ENCODE data around the gene TBC1D28.
"Not testable (repeated sequence)": the region's sequence is repeated elsewhere in the genome, so short reads cannot be mapped to it uniquely, and the experiment has no call there.

DNA sequence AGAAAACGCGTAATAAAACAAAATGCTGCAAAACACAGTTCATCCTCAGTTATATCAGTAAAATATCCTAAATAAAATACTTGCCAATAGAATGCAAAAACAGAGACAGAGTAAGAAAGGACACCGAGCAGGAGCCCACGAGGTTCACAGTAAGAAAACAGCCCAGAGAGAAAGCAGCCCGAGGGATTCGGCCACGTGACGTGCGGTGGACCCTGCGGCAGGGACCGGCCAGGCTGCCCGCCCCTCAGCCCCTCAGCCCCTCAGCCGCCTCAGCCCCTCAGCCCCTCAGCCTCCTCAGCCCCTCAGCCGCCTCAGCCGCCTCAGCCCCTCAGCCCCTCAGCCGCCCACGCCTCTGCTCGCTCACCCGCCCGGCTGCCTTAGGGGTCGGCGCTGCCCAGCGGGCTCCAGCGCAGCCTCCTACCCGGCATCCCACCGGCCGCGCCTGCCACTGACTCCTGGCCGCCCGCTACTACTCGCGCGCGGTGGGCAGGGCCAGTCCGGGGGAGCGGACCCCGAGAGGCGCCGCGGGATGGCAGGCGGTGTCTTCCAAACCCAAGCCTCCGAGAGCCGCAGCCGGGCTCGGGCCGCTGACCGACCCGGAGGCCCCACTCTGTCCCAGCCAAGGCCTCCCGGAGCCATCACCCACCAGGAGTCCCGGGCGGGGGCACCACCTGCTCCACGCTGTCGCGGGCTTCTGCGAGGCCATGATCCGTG lies 9.5 kb downstream of the TBC1D28 start:
- TF ChIP-seq, protein P1, sequence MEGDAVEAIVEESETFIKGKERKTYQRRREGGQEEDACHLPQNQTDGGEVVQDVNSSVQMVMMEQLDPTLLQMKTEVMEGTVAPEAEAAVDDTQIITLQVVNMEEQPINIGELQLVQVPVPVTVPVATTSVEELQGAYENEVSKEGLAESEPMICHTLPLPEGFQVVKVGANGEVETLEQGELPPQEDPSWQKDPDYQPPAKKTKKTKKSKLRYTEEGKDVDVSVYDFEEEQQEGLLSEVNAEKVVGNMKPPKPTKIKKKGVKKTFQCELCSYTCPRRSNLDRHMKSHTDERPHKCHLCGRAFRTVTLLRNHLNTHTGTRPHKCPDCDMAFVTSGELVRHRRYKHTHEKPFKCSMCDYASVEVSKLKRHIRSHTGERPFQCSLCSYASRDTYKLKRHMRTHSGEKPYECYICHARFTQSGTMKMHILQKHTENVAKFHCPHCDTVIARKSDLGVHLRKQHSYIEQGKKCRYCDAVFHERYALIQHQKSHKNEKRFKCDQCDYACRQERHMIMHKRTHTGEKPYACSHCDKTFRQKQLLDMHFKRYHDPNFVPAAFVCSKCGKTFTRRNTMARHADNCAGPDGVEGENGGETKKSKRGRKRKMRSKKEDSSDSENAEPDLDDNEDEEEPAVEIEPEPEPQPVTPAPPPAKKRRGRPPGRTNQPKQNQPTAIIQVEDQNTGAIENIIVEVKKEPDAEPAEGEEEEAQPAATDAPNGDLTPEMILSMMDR (IDR thresholded peaks at IDR 0.05) = not testable (repeated sequence)
- TF ChIP-seq EZH2 (IDR thresholded peaks at IDR 0.05; ENCODE audit: borderline replicate concordance, insufficient read depth, low read depth, low read length, poor library complexity, severe bottlenecking) = not testable (repeated sequence)
